ENCODE data around the gene SAPCD2.

SAPCD2 gene

DNA sequence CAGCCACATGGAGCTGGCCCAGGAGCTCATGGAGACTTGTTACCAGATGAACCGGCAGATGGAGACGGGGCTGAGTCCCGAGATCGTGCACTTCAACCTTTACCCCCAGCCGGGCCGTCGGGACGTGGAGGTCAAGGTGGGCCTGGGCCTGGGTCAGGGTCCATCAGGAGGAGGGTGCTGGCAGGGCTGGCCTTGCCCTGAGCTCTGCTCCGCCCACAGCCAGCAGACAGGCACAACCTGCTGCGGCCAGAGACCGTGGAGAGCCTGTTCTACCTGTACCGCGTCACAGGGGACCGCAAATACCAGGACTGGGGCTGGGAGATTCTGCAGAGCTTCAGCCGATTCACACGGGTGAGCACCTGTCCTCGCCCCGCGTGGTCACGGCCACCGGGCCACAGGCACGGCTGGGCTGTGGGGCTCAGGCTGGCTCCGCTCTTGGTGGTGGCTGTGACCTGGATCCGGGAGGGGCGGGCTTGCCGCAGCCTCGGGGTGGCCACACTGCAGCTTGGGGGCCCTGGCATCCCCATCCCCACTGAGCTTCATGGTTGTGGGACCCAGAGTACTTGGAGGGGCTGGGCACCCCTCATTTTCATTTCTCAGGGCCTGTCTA lies 37.1 kb upstream of the SAPCD2 start:
- no peak for DNase-seq (ENCODE audit: low spot score)

DNA sequence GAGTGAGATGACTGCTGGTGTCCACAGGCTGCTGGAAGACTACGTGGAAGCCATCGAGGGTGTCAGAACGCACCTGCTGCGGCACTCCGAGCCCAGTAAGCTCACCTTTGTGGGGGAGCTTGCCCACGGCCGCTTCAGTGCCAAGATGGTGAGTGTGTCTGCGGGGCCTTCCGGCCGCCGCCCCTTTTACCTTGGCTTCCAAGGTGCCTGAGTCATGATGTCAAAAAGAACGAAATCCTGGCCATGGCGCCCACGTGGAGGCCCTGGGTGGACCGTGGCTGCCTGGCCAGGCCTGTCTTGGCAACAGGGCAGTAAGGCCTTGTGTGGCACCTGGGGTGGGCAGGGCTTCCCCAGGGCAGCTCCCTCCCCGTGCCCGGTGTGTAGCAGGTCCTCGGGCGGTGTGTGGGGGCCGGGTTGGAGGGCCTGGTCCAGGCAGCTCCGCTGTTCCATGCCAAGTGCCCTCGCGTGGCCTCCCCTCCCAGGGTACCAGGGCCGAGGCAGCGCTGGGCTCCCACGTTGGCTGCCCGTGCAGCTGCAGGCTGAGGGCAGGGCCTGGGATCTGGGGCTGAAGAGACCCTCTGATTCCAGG lies 36.4 kb upstream of the SAPCD2 start:
- no peak for DNase-seq (ENCODE audit: low spot score)

DNA sequence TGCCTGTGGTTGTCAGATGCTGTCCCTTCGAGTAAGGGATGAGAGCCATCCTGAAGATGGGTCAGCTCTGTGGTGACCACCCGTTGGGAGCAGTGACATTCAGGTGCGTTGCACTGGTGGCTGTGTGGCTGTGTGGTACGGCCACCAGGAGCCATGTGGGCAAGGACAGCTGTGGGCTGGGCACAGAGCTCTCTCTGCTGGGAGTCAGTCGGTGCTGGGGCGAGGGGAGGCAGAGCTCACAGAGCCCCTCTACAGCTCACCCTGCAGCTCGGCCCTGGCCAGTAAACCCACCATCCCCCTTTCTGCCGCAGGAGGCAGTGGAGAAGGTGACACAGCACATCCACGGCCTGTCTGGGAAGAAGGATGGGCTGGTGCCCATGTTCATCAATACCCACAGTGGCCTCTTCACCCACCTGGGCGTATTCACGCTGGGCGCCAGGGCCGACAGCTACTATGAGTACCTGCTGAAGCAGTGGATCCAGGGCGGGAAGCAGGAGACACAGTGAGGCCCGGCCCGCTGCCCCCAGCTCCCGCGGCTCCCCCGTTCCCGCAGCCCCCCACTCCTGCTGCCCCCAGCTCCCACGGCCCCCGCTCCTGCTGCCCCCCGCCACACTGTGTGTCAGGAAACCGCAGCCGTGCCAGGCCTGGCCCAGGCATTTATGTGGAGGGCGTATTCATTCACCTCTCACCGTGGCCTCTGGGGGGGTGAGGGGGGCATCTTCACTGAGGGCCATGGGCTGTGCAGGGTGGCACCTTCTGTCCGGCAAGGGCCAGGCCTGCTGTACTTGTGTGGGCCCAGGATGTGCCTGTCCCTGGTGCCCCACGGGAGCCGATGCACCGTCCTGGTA lies 35.7 kb upstream of the SAPCD2 start:
- DNase-seq (ENCODE audit: low spot score): no peak

DNA sequence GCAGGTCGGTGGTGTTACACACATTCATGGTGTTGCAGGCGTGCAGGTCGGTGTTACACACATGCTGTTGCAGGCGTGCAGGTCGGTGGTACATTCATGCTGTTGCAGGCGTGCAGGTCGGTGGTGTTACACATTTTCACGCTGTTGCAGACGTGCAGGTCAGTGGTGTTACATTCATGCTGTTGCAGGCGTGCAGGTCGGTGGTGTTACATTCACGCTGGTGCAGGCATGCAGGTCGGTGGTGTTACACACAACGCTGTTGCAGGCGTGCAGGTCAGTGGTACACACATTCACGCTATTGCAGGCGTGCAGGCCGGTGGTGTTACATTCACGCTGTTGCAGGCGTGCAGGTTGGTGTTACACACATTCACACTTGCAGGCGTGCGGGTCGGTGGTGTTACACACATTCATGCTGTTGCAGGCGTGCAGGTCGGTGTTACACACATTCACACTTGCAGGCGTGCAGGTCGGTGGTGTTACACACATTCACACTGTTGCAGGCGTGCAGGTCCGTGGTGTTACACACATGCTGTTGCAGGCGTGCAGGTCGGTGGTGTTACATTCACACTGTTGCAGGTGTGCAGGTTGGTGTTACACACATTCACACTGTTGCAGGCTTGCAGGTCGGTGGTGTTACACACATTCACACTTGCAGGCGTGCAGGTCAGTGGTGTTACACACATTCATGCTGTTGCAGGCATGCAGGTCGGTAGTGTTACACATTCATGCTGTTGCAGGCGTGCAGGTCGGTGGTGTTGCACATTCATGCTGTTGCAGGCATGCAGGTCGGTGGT lies 33.0 kb upstream of the SAPCD2 start:
- no peak for DNase-seq (ENCODE audit: low spot score)

DNA sequence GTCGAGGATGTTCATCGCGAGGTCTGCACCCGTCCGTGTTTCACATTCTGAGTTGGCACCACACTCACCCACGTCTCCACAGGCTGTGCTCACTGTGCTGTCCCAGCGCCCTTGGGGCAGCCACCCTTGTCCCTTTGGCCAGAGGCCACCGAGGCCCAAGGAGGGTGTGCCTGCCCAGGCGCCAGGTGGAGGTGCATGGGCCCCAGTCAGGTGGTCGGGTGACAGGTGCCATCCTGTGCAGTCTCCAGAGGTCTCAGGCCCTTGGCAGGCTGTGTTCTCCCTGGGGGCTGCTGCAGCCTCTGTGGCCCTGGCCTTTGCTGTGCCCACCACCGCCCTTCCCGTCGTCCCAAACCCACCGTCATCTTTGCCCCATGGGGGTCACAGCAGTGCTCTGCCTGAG lies 28.9 kb upstream of the SAPCD2 start:
- no peak for DNase-seq (ENCODE audit: low spot score)

DNA sequence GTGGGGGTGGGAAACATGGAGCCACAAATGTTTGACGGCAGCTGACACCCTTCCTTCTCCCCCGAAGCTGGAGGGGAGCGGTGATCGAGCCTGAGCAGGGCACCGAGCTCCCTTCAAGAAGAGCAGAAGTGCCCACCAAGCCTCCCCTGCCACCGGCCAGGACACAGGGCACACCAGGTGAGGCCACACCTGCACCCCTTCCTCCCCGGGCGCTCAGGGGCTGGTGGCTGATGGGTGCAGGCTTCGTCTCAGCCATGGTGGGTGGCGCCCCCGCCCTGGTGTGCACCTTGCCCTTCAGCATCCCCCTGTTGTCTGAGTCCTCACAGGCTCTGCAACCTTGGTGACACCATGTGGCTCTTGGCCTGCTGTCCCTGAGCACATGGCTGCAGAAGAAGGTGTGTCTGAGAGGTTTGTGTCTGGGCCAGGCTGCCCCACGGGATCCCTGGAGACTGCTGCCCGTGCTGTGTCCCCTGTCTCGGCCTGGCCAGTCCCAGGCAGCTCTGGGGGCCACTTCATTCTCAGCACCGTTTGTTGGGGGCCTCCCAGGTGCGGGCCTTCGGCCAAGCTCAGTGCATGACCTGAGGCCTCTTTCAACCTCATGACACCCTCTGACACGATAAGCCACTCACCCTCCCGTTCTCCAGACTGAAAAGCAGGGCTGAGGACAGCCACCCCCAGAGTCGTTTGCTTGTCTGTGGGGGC lies 27.6 kb upstream of the SAPCD2 start:
- no peak for DNase-seq (ENCODE audit: low spot score)

DNA sequence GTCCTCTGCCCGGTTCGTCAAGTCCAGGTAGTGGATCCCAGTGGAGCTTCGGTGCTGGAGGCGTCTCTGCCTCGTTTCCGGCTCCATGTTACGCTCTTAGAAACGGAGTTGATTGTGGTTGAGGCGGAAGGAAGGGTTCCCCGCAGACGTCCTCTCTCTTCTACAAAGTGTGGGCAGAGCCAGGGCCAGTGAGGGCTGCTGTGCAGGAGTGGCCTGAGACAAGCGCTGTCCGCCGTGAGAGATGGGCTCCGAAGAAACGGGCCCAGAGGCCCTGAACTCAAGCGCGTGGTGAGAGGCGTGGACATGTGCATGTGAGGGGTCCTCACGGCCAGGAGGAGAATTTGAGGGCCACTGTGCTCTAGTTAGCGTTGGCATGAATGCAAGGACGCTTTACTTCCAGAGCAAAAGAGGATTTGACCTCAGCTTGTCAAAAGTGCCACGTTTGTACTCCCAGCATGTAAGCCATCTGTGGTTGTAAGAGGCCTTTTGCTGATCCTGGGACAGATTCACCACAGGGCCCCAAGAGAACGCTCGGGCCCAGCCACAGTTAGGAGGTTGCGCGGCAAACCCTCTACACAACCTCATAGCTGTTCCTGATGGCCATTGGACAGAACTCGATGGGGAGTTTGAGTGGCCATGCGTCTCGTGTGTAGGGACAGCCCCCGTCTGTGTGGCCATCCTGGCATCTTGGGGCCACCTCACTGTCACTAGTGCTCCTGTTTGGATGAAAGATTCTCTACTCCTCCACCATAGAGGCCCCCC lies 26.6 kb upstream of the SAPCD2 start:
- DNase-seq (ENCODE audit: low spot score): no peak

DNA sequence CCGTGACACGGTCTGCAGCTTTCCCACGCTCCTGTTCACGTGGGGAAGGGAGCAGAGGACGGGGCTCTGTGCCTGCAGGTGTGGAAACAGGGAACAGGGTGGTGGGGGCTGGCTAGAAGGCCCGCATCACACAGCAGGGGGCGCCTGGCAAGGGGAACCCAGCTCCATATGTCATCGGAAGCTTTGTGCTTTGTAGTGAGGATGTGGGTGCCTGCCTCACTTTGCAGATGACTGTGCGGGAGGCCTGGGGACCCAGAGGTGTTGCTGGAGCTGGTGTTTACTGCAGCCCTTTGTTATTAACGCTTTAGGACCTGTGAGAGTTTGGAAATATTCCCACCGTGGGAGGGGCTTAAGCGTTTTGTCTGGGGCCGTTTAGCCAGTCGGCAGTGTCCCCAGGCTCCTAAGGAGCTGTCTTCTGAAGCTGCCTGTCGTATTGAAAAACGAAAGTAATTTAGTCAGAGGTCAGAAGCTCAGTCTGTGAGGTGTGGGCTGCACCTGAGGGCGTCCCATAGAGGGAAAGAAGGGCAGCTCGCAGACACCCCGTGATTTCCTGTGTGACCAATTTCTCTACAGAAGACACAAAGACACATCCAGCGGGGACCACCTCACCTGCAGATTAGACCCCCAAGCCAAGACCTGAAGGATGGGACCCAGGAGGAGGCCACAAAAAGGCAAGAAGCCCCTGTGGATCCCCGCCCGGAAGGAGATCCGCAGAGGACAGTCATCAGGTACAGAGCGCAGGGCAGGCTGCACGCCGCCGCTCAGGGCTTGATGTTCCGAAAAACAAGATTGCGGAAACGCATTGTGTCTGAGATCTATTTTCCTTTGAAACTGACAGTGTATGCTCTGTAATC lies 25.5 kb upstream of the SAPCD2 start:
- peak; percentile 85 for DNase-seq (ENCODE audit: low spot score)

DNA sequence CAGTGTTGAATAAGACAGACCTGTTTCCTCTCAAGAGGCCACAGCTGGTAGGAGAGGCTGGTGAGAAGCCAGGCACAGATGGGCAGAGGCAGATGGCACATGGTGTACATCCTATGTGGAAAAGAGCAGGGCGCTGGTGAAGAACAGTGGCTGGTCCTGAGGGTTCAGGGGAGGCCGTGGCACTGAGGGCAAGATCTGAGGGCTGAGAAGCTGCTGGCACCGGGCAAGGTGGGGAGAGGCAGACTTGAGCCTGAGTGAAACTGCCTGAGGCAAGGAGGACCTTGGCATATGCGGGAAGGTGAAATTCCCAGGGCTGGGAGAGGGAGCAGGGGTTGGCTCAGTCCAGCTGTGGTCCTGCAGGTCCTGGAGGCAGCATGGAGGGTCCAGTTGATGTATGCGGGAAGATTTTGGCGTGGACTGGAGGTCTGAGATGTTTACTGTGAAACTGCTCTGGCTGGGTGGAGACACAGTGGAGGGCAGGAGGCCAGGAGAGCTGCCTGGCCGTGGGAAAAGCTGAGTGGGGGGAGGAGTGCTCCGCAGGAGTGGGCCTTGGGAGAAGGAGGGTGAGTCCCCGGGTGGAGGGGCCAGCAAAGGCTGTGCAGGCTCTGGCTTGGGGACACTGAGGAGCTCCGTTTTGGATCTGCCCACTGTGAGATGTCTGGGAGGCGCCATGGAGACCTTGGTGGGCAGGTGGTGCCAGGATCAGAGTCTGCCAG lies 19.0 kb upstream of the SAPCD2 start:
- no peak for DNase-seq (ENCODE audit: low spot score)

DNA sequence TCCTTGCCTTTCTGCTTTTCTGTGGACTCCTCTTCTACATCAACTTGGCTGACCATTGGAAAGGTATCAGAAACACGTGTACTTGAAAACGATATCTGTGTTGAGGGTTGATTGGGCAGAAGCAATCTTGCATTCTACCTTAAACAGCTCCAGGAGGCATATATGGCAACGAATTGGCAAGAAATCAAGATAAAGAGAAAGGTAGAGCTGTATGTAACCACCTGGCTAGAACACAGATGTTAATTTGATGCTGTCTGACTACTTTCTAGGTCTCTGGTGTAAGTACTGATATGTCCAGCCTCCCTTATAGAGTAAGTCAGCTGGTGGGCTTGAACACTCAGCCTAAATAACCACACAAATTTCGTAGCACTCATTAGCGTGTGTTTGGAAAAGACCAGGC lies 17.8 kb upstream of the SAPCD2 start:
- DNase-seq (ENCODE audit: low spot score): no peak

DNA sequence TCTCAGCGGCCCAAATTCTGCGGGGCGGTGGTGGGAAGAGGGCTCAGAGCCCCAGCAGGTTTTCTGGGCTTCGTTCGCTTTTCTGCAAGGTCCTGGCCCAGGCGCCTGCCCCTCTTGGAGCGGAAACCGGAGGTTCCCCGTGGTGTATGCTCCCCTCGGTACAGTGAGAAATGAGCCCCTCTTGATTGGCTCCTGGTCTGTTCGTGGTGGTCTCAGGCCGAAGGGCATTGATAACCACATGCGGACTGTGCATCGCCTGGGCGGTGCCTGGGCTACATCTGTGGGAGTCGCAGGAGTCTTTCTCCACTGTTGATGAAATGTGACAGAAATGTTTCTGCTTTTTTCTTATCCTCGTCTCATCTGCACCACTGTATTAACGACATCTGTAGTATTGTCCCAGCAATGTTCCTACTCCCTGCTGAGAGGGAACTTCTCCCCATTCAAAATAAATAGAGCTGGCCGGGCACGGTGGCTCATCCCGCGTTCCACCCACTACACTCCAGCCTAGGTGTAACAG lies 17.1 kb upstream of the SAPCD2 start:
- DNase-seq (ENCODE audit: low spot score): no peak

DNA sequence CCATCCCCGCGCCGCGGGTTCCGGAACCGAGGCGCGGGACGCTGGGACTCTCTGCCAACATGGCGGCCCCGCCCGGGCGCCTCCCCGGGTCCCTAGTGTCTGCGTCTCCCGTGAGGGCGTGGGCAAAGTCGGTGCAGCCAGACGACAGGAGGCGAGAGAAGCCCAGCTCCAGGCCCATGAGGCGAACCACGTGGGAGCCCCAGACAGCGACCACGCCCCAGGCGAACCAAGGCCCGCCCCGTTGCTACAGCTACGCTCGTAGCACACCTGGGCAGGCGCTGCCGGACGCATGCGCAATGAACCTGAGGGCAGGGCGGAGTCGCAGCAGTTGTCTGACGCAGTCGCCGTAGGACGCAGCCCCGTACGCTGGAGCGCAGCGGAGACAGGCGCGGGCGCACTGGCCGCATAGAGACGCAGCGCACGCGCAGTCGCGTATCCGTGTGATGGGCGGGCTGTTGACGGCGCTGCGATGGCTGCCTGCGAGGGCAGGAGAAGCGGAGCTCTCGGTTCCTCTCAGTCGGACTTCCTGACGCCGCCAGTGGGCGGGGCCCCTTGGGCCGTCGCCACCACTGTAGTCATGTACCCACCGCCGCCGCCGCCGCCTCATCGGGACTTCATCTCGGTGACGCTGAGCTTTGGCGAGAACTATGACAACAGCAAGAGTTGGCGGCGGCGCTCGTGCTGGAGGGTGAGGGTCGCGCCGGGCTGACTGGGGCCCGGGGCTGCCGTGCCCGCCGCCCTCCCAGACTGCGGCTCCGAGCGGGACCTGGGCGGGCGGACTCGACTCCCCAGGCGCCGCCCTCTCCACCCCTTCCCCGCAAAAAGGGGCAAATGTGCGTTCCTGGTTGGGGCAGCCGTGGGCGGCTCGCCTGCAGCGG lies 16.4 kb upstream of the SAPCD2 start, which contains the start of gene MAN1B1:
Gene MAN1B1 (plus strand): TSS at position 455 of the 878 bp plus-strand sequence. CDS start 15 bp downstream, at position 470.
- peak; percentile 99 for DNase-seq (ENCODE audit: low spot score)

DNA sequence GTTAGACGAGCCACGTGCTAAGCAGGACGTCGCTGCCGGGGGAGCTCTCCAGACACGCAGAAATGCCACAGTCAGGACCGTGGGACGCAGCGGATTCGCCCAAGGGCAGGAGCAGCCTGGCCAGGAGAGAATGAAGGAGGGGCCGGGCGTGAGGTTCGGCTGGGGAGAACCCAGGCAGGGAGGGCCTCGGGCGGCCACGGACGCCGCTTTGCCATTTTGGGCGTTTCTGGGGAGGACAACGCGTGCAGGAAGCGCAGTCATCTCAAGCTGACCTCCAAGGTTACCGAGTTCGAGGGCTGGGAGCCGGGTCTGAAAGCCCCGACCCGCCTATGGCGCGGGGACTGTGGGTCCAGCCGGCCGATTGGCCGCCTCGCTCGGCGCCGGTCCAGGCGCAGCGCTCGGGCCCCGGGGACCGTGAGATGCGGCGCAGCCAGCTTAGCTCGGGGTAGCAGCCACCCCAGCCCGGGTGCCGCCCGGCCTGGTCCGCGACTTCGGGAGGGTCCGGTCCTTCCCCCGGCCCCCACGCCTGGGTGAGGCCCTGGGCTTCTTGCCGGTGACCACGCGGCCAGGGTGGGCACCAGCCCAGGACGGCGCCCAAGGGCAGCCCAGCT lies 15.7 kb upstream of the SAPCD2 start:
- peak; percentile 12 for DNase-seq (ENCODE audit: low spot score)

DNA sequence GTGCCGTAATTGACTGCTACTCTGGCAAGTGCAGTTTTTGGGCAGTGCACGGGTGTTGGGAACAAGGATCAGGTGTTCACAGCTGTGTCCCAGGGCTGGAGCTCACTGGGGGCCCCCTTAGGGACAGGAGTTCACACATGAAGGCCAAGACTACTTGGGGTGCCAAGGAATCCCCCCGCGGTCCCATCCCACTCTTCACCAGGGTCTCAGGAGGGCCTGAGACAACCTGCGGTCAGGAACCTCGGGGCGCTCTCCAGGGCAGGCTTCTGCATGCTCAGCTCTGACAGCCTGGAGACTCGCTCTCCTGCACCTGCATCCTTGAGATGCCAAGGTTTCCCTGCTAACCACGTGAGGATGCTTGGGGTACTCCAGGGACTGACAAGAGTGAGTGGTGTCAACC lies 14.2 kb upstream of the SAPCD2 start:
- no peak for DNase-seq (ENCODE audit: low spot score)

DNA sequence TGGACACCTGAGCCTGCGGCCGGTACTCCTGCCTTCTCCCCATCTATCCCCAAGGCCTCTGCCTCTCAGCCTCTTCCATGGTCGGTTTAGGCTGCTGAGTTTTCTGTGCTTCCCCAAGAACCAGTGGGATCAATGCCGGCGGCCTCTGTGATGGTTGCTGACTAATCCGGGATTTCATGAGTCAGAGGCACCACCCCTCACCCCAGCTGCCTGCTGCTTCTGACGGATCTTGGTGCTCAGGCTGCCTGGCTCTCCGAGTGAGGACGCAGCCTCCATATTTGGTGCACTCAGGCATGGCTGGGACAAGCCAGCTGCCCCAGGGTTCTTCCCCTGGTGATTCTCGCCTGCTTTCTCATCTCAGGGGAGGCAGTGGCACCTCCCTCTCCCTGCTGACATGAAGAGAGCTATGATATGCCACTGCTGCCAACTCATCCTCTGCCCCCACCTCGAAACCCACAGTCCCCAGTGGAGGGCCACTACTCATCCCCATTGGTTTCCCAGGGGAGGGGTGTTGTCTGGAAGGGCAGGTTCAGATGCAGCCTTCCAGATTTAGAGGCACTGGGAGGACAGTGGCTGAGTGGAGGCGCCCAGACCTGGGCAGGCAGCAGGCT lies 13.1 kb upstream of the SAPCD2 start:
- DNase-seq (ENCODE audit: low spot score): no peak

DNA sequence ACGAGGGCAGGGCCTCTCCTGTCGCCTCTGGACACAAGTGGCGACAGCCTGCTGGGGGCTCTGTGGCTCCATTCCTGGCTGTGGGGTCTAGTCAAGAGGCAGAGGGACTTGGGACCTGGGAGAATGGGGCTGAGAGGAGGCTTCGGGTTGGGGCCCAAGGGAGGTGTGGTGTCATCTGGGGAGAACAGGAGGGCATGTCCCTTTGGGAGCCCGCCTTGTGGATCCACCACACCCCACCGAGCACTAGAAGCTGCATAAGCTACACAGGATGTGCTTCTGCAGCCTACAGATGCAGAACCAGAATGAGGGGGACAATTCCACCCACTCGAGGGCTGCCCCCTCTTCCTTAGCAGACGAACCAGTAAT lies 12.6 kb upstream of the SAPCD2 start:
- no peak for DNase-seq (ENCODE audit: low spot score)

DNA sequence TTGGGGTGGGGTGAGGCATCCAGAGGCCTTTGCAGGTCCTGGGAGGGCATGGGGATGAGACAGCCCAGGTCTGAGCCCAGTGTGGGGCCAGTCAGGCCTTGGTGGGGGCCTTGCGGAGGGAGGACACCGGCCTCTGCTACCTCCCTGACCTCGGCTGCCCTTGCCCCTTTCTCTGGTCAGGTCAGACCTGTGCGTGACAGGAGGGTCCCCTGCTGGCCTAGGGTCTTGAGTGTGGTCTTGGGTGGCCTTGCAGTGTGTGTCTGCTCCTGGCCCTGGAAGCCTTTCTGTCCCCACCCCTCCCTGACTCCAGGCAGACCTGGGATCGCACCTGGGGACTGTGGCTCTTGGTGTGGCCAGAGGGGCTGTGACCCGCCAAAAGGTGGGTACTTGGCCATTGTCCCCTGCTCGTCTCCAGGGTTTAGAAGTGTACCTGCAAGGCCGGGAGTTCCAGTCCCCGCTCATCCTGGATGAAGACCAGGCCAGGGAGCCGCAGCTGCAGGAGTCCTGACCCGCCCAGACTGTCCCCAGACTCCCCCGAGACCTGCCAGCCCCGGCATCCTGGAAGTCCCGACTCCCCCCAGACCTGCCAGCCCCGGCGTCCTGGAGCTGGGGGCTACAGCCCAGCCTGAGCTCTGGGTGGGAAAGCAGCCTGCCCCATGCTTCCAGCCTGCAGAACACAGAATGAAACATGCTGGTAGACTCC lies 12.0 kb upstream of the SAPCD2 start:
- no peak for DNase-seq (ENCODE audit: low spot score)
